Fibroblast of lung (primary cell): ENCODE measurements around the gene GALNT11. TPM values are rescaled to one million over a fixed set of nuclear protein-coding genes. Genes with fewer than 3 reads are reported as not detected.

Source experiments
- DNase-seq, 2 donors: peaks; one replicate each; pipeline versions ENCODE4 v3.0.0 to v3.0.0-alpha.2; 2010; ENCODE audit warnings: low read depth in 2 of 2
- H2AFZ ChIP-seq: 2 replicates; pipeline ENCODE4 v1.5.1; 2012; ENCODE audit warnings: low read length, control low read depth, inconsistent platforms
- H3K27ac ChIP-seq: 2 replicates; pipeline ENCODE4 v1.5.1; 2011; ENCODE audit warnings: low read length, control low read depth; ENCODE audit not compliant: insufficient read depth
- H3K27me3 ChIP-seq: 2 replicates; pipeline ENCODE4 v1.5.1; 2011; ENCODE audit warnings: mild to moderate bottlenecking, low read length; ENCODE audit not compliant: control insufficient read depth, insufficient read depth
- H3K36me3 ChIP-seq: 2 replicates; pipeline ENCODE4 v1.5.1; 2011; ENCODE audit warnings: low read length; ENCODE audit not compliant: control insufficient read depth, insufficient read depth
- H3K4me1 ChIP-seq: 2 replicates; pipeline ENCODE4 v1.5.1; 2011; ENCODE audit warnings: low read length; ENCODE audit not compliant: control insufficient read depth, insufficient read depth; ENCODE audit errors: extremely low read depth
- H3K4me2 ChIP-seq: 2 replicates; pipeline ENCODE4 v1.5.1; 2011; ENCODE audit warnings: low read length, control low read depth; ENCODE audit not compliant: insufficient read depth; ENCODE audit errors: extremely low read depth
- H3K4me3 ChIP-seq, 4 experiments: fragments of 200-600 bp in 1 of 4; sonication (generic) in 1 of 4; replicated peaks in 1 of 4; 2 replicates each; pipeline ENCODE4 v1.5.1; 2011 to 2016; ENCODE audit warnings: low read length in 4 of 4, low read depth in 3 of 4, mild to moderate bottlenecking in 3 of 4, control low read depth in 2 of 4, inconsistent platforms in 1 of 4, mixed read lengths in 1 of 4; ENCODE audit not compliant: insufficient read depth in 1 of 4; ENCODE audit errors: control extremely low read depth in 1 of 4
- H3K79me2 ChIP-seq: 2 replicates; pipeline ENCODE4 v1.5.1; 2012; ENCODE audit warnings: mild to moderate bottlenecking, low read length, inconsistent platforms; ENCODE audit not compliant: control insufficient read depth, insufficient read depth
- H3K9ac ChIP-seq: 2 replicates; pipeline ENCODE4 v1.5.1; 2011; ENCODE audit warnings: mild to moderate bottlenecking, low read length, control low read depth; ENCODE audit not compliant: insufficient read depth
- H3K9me3 ChIP-seq: 2 replicates; pipeline ENCODE4 v1.5.1; 2012; ENCODE audit warnings: low read depth, low read length; ENCODE audit not compliant: control insufficient read depth, insufficient read depth
- H4K20me1 ChIP-seq: 2 replicates; pipeline ENCODE4 v1.5.1; 2011; ENCODE audit warnings: low read length; ENCODE audit not compliant: control insufficient read depth, insufficient read depth; ENCODE audit errors: extremely low read depth
- CTCF ChIP-seq, 2 donors: IDR thresholded peaks in 1 of 2; conservative IDR thresholded peaks in 1 of 2; 1 replicate in 1 of 2; 2 replicates in 1 of 2; pipeline ENCODE4 v1.5.1; 2011 to 2012; ENCODE audit warnings: low read length in 2 of 2, control low read depth in 1 of 2, inconsistent platforms in 1 of 2, low read depth in 1 of 2, mild to moderate bottlenecking in 1 of 2
- EZH2 ChIP-seq: IDR thresholded peaks from 2 replicates; pipeline ENCODE4 v1.5.1; 2012; ENCODE audit warnings: low read length, control low read depth, mild to moderate bottlenecking; ENCODE audit errors: missing control alignments
- polyA plus RNA-seq, 2 donors: library from polyadenylated mRNA; depleted of rRNA in 1 of 2; stranded (reverse) in 1 of 2; unstranded in 1 of 2; fragments of >200 nt; gene quantifications; 2 replicates each; pipeline ENCODE4 v1.2.1, GENCODE V29; 2011 to 2012; ENCODE audit warnings: missing spikeins in 1 of 2
- total RNA-seq: library from RNA; depleted of rRNA; stranded (reverse); fragments of >200 nt; gene quantifications from 2 replicates; pipeline ENCODE4 v1.2.1, GENCODE V29; 2014

GALNT11 gene
- total and polyA plus RNA-seq, 2 donors (not counting 1 experiment from before 2014, with no cell fraction given): 43.8 to 56.3 TPM

- Histone ChIP-seq H3K4me2 (no peak overlapping the region), H3K36me3 (peaks cover 20% of the 10 kb centered on the region), H3K27ac (no peak overlapping the region), H3K4me1 (no peaks in the 10 kb centered on the region), H3K27me3 (no peaks in the 10 kb centered on the region), H3K79me2 (no peaks in the 10 kb centered on the region), H3K4me3 (no peak overlapping the region), H2AFZ (no peak overlapping the region), H3K9ac (no peak overlapping the region), H3K9me3 (no peaks in the 10 kb centered on the region), H4K20me1 (no peaks in the 10 kb centered on the region)
- TF ChIP-seq EZH2: no peak
- DNase-seq: no peak
Measured at GRCh38 chr7:152130658-152131590, 105.5 kb downstream of the GALNT11 start.

GRCh38 chr7:152131981-152132494 is 106.6 kb downstream of the GALNT11 start:
- Histone ChIP-seq H3K27ac (no peak overlapping the region), H3K36me3 (peaks cover 20% of the 10 kb centered on the region), H4K20me1 (no peaks in the 10 kb centered on the region), H3K79me2 (no peaks in the 10 kb centered on the region), H3K4me2 (no peak overlapping the region), H3K4me1 (no peaks in the 10 kb centered on the region), H3K9ac (no peak overlapping the region), H3K27me3 (no peaks in the 10 kb centered on the region), H2AFZ (no peak overlapping the region), H3K4me3 (no peak overlapping the region), H3K9me3 (no peaks in the 10 kb centered on the region)
- DNase-seq: no peak
- TF ChIP-seq CTCF (conservative IDR thresholded peaks at IDR 0.05 in 1 of 2, IDR thresholded peaks at IDR 0.05 in 1 of 2; ENCODE audit: low read depth in 1 of 2, low read length in 2 of 2) (no peak), EZH2 (no peak)

GRCh38 chr7:152132812-152133211 is 107.3 kb downstream of the GALNT11 start:
- H3K9ac ChIP-seq: no peak overlapping the region
- H3K9me3 ChIP-seq: no peaks in the 10 kb centered on the region

More at GRCh38 chr7:152132812-152133211, 107.3 kb downstream of the GALNT11 start:
- Histone ChIP-seq H3K4me1 (no peaks in the 10 kb centered on the region), H3K27me3 (no peaks in the 10 kb centered on the region), H2AFZ (no peak overlapping the region), H3K27ac (no peak overlapping the region), H3K36me3 (peaks cover 18% of the 10 kb centered on the region), H3K4me2 (no peak overlapping the region), H3K79me2 (no peaks in the 10 kb centered on the region), H3K4me3 (no peak overlapping the region), H4K20me1 (no peaks in the 10 kb centered on the region)
- no peak for DNase-seq
- TF ChIP-seq CTCF (conservative IDR thresholded peaks at IDR 0.05 in 1 of 2, IDR thresholded peaks at IDR 0.05 in 1 of 2; ENCODE audit: low read depth in 1 of 2, low read length in 2 of 2) (no peak), EZH2 (no peak)
